LHCN-M2 (cell line): ENCODE data around the gene TTN. TPM values are rescaled to one million over a fixed set of nuclear protein-coding genes. Genes with fewer than 3 reads are reported as not detected.
A peak's percentile ranks its signal among the peaks of the same experiment; 100 is the strongest.
"Not testable (repeated sequence)": the region's sequence is repeated elsewhere in the genome, so short reads cannot be mapped to it uniquely, and the experiment has no call there.

Source experiments
- DNase-seq: peaks from one replicate; pipeline ENCODE4 v3.0.0-alpha.2; 2012; ENCODE audit warnings: low read depth
- total RNA-seq: library from RNA; depleted of rRNA; stranded (reverse); fragments of >200 nt; gene quantifications from 2 replicates; pipeline ENCODE4 v1.2.3, GENCODE V29; 2014

TTN gene
- total RNA-seq, 1 experiment from 2014 or later, result 5.5 TPM

GRCh38 chr2:178666458-178666857 lies 140.8 kb downstream of the TTN start:
- DNase-seq, result no peak

- not testable (repeated sequence) for DNase-seq
These were observed 148.7 kb downstream of the TTN start for GRCh38 chr2:178658480-178658879.

GRCh38 chr2:178650554-178650953 lies 156.7 kb downstream of the TTN start:
- no peak for DNase-seq

GRCh38 chr2:178644919-178645318 lies 162.3 kb downstream of the TTN start:
- DNase-seq, result no peak

GRCh38 chr2:178641498-178641897 lies 165.7 kb downstream of the TTN start:
- no peak for DNase-seq

- no peak for DNase-seq
These were observed 171.3 kb downstream of the TTN start for GRCh38 chr2:178635897-178636296.

- no peak for DNase-seq
These were observed 174.5 kb downstream of the TTN start for GRCh38 chr2:178632729-178633128.

- DNase-seq, result no peak
These were observed 176.6 kb downstream of the TTN start for GRCh38 chr2:178630581-178630980.

- no peak for DNase-seq
These were observed 177.8 kb downstream of the TTN start for GRCh38 chr2:178629463-178629862.

GRCh38 chr2:178628605-178629004 lies 178.6 kb downstream of the TTN start:
- peak; percentile 3 for DNase-seq

- no peak for DNase-seq
These were observed 179.8 kb downstream of the TTN start for GRCh38 chr2:178627401-178627800.

GRCh38 chr2:178615969-178616368 lies 191.3 kb downstream of the TTN start:
- DNase-seq, result no peak

GRCh38 chr2:178602901-178603300 lies 204.3 kb downstream of the TTN start:
- DNase-seq, result no peak

- no peak for DNase-seq
These were observed 214.6 kb downstream of the TTN start for GRCh38 chr2:178592655-178593054.

- no peak for DNase-seq
These were observed 217.9 kb downstream of the TTN start for GRCh38 chr2:178589335-178589734.

- DNase-seq, result no peak
These were observed 222.6 kb downstream of the TTN start for GRCh38 chr2:178584666-178585065.

GRCh38 chr2:178579006-178579405 lies 228.2 kb downstream of the TTN start:
- DNase-seq, result peak; percentile 37

- no peak for DNase-seq
These were observed 232.4 kb downstream of the TTN start for GRCh38 chr2:178574789-178575188.

GRCh38 chr2:178568227-178568626 lies 239.0 kb downstream of the TTN start:
- no peak for DNase-seq

- DNase-seq, result peak; percentile 85
These were observed 254.2 kb downstream of the TTN start for GRCh38 chr2:178553047-178553446.

- DNase-seq, result no peak
These were observed 256.9 kb downstream of the TTN start for GRCh38 chr2:178550352-178550751.

- no peak for DNase-seq
These were observed 264.7 kb downstream of the TTN start for GRCh38 chr2:178542569-178542968.

GRCh38 chr2:178542161-178542560 lies 265.1 kb downstream of the TTN start:
- DNase-seq, result no peak

- no peak for DNase-seq
These were observed 271.2 kb downstream of the TTN start for GRCh38 chr2:178536037-178536436.

- no peak for DNase-seq
These were observed 276.1 kb downstream of the TTN start for GRCh38 chr2:178531168-178531567.
